ENCODE measurements around the gene RTN4RL2. TPM values are rescaled to one million over a fixed set of nuclear protein-coding genes. Genes with fewer than 3 reads are reported as not detected.

Gene RTN4RL2
- total RNA-seq, result 1 to 10 TPM in 1 of 4 donors, not detected in 3; 1.2 TPM

- TF ChIP-seq, protein P1, sequence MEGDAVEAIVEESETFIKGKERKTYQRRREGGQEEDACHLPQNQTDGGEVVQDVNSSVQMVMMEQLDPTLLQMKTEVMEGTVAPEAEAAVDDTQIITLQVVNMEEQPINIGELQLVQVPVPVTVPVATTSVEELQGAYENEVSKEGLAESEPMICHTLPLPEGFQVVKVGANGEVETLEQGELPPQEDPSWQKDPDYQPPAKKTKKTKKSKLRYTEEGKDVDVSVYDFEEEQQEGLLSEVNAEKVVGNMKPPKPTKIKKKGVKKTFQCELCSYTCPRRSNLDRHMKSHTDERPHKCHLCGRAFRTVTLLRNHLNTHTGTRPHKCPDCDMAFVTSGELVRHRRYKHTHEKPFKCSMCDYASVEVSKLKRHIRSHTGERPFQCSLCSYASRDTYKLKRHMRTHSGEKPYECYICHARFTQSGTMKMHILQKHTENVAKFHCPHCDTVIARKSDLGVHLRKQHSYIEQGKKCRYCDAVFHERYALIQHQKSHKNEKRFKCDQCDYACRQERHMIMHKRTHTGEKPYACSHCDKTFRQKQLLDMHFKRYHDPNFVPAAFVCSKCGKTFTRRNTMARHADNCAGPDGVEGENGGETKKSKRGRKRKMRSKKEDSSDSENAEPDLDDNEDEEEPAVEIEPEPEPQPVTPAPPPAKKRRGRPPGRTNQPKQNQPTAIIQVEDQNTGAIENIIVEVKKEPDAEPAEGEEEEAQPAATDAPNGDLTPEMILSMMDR (IDR thresholded peaks at IDR 0.05), result no peak
- TF ChIP-seq POLR2A (IDR thresholded peaks at IDR 0.05), result no peak
- no peak for DNase-seq
- Histone ChIP-seq H3K36me3 (no peaks in the 10 kb centered on the region), H3K9me3 (no peaks in the 10 kb centered on the region), H3K4me3 (peak within 1 kb of the TSS; percentile 31 to 56 (median 46)), H3K27me3 (peaks cover 0 to 10% of the 10 kb centered on the region in 2 donors), H3K27ac (no peak within 1 kb of the TSS), H3K4me1 (peaks cover 9 to 37% (median 28%) of the 10 kb centered on the region in 4 donors)
These were observed at the start of gene RTN4RL2 for GRCh38 chr11:57460022-57460757. Gene RTN4RL2 (plus strand): TSS chr11:57460528. CDS start chr11:57460866, 338 bp downstream.

GRCh38 chr11:57413681-57414080 lies 46.6 kb upstream of the RTN4RL2 start:
- H3K4me3 ChIP-seq, result no peak overlapping the region
- no peaks in the 10 kb centered on the region for H3K4me1 ChIP-seq
- TF ChIP-seq POLR2A (IDR thresholded peaks at IDR 0.05), result no peak
- TF ChIP-seq, protein P1 (IDR thresholded peaks at IDR 0.05), result no peak
- no peak overlapping the region for H3K27ac ChIP-seq
- H3K27me3 ChIP-seq, result no peaks in the 10 kb centered on the region
- no peak for DNase-seq
- peaks cover 0 to 54% (median 0%) of the 10 kb centered on the region in 3 donors for H3K36me3 ChIP-seq
- H3K9me3 ChIP-seq, result no peaks in the 10 kb centered on the region

DNA sequence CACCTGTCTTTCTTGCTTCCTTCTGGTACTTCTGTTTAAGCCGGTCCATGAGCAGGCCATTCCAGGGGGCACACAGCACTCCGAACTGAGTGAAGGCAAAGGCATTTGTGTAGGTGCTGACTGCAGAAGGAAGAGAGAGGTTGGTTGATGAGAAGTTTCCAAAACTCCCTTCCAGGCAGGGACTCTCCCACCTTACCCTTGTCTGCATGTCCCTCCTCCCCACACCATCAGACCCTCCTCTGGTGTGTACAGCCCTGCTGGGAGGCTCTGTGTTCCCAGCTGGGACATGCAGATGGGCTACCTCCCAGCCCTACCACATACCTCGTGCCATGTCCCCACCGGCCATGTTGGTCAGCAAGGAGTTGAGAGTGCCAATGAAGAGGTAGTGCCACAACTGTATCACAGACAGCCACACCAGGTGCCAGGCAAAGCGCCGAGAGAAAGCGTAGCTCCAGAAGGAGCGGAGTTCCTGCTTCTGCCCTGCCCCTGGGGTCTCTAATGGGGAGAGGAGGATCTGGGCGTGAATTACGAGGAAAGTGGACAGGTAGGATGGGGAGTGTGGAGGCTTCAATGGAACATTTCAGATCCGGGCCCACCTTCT lies 45.6 kb upstream of the RTN4RL2 start:
- peaks cover 0 to 52% (median 0%) of the 10 kb centered on the region in 3 donors for H3K36me3 ChIP-seq
- no peak for TF ChIP-seq POLR2A (IDR thresholded peaks at IDR 0.05)
- TF ChIP-seq, protein P1 (IDR thresholded peaks at IDR 0.05), result no peak
- no peaks in the 10 kb centered on the region for H3K9me3 ChIP-seq
- no peak overlapping the region for H3K27ac ChIP-seq
- H3K4me1 ChIP-seq, result no peaks in the 10 kb centered on the region
- H3K27me3 ChIP-seq, result no peaks in the 10 kb centered on the region
- no peak overlapping the region for H3K4me3 ChIP-seq
- DNase-seq, result no peak

DNA sequence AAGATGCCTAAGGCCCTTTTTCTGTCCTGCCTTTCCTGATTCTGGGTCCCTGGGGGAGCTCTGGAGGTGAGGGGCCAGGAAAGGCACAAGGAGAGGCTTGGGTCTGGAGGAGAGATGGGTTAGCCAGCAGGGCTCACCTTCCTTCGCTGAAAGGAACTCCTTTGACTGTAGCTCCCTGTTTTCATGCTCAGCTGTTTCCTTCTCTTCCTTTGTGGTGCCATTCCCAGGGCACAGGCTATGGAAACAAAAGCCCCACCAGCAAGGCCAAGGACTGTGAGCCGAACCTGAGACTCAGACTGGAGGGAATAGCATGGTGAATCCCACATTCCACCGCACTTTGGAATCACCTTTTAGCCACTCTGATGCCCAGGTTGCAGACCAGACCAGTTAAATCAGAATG lies 43.9 kb upstream of the RTN4RL2 start:
- TF ChIP-seq, protein P1 (IDR thresholded peaks at IDR 0.05), result no peak
- no peak for TF ChIP-seq POLR2A (IDR thresholded peaks at IDR 0.05)
- H3K27me3 ChIP-seq, result no peaks in the 10 kb centered on the region
- no peaks in the 10 kb centered on the region for H3K9me3 ChIP-seq
- no peaks in the 10 kb centered on the region for H3K4me1 ChIP-seq
- H3K36me3 ChIP-seq, result peaks cover 0 to 49% (median 0%) of the 10 kb centered on the region in 3 donors
- H3K4me3 ChIP-seq, result no peak overlapping the region
- DNase-seq, result no peak
- no peak overlapping the region for H3K27ac ChIP-seq

GRCh38 chr11:57417056-57417455 lies 43.3 kb upstream of the RTN4RL2 start:
- no peak overlapping the region for H3K27ac ChIP-seq
- H3K27me3 ChIP-seq, result no peaks in the 10 kb centered on the region
- H3K9me3 ChIP-seq, result no peaks in the 10 kb centered on the region
- peaks cover 0 to 49% (median 0%) of the 10 kb centered on the region in 3 donors for H3K36me3 ChIP-seq
- H3K4me3 ChIP-seq, result no peak overlapping the region
- TF ChIP-seq, protein P1 (IDR thresholded peaks at IDR 0.05), result no peak
- TF ChIP-seq POLR2A (IDR thresholded peaks at IDR 0.05), result no peak
- no peaks in the 10 kb centered on the region for H3K4me1 ChIP-seq
- DNase-seq, result no peak
